GM12864 (cell line): Measurements from ENCODE around the gene ASB2.

Experiments used
- DNase-seq: peaks from one replicate; pipeline ENCODE4 v3.0.0-alpha.2; 2011; ENCODE audit warnings: low read depth
- H3K4me3 ChIP-seq: 2 replicates; pipeline ENCODE4 v1.5.1; 2011; ENCODE audit warnings: mild to moderate bottlenecking, low read depth, low read length, control low read depth
- TF ChIP-seq, protein P1 (sequence below): IDR thresholded peaks from 2 replicates; pipeline ENCODE4 v1.5.1; 2011; ENCODE audit warnings: low read depth, mild to moderate bottlenecking, moderate library complexity, low read length, control low read depth, inconsistent platforms; ENCODE audit errors: missing control alignments

The ASB2 gene

DNA sequence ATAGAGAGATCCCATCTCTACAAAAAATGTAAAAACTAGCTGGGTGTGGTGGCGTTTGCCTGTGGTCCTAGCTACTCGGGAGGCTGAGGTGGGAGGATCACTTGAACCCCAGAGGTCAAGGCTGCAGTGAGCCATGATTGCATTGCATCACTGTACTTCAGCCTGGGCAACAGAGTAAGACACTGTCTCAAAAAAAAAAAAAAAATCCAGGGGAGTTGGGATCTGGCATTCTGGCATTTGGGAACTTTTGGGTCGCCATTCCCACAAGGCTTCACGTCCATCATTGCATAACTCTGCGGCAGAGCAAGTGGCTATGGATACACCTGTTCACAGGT is 83.9 kb downstream of the ASB2 start:
- TF ChIP-seq, protein P1, sequence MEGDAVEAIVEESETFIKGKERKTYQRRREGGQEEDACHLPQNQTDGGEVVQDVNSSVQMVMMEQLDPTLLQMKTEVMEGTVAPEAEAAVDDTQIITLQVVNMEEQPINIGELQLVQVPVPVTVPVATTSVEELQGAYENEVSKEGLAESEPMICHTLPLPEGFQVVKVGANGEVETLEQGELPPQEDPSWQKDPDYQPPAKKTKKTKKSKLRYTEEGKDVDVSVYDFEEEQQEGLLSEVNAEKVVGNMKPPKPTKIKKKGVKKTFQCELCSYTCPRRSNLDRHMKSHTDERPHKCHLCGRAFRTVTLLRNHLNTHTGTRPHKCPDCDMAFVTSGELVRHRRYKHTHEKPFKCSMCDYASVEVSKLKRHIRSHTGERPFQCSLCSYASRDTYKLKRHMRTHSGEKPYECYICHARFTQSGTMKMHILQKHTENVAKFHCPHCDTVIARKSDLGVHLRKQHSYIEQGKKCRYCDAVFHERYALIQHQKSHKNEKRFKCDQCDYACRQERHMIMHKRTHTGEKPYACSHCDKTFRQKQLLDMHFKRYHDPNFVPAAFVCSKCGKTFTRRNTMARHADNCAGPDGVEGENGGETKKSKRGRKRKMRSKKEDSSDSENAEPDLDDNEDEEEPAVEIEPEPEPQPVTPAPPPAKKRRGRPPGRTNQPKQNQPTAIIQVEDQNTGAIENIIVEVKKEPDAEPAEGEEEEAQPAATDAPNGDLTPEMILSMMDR, result no peak
- no peak overlapping the region for H3K4me3 ChIP-seq
- no peak for DNase-seq

DNA sequence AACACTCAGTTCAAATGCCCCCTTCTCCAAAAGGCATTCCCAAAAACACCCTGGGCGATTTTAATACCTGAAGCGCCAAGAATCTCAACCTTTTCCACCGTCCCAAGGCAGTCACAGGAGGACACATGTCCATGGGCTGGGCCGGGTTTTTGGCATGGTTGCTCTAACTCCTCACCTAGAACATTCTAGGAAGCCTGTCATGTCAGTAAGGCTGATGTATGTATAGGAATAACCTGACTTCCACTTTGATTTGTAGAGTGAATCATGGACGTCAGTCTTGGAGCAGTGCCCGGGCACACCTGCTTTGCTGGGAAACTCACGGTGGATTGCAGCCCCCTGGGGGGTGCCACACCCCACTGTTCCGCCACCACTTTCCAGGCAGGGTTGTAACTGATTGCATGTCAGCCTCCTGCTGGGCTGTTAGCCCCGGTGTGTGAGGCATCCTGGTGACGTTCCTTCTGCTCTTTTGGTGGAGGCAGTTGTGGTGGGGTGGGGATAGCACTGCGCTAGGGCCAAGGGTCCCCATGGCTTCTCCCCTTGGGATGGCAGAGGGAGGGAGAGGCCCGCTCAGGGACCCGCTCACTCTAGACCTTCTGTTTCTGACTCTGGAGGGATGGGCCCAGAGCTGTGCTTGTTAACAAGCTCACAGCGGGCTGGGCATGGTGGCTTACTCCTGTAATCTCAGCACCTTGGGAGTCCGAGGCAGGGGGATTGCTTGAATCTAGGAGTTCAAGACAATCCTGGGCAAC is 84.4 kb downstream of the ASB2 start:
- H3K4me3 ChIP-seq, result no peak overlapping the region
- no peak for DNase-seq
- TF ChIP-seq, protein P1, result no peak

DNA sequence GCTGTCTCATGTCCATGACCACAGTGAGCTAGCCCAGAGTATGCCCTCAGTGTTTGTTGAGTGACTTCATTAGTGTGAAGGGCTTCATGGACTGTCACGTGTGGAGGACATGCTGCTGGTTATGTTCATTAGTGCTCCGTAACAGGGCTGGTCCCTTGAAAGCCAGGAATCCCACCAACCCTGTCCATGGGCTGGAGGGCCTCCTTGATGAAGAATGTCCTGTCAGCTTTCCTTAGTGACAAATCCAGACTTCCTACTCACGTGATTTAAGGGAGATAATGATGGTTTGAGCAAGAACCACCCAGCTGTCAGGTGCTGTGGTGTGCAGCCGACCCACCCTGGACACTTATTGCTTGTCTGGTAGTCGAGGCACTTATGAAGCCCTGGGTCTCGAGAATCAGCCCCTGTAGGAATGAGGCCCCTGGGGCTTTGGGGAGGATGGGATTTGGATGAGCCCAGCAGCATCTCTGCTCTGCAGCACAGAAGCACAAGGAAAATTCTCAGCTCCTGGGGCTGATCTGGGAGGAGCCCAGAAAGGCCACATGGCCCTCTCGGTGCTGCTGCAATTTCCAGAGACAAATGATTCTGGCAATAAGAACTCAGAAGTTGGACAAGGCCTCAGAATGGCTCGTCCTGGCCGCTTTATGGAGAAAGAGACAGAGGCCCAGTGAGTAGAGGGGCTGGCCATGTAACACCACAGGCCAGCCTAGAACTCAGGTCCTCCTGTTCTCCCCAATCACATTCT is 86.5 kb downstream of the ASB2 start:
- TF ChIP-seq, protein P1, result no peak
- no peak for DNase-seq
- no peak overlapping the region for H3K4me3 ChIP-seq

DNA sequence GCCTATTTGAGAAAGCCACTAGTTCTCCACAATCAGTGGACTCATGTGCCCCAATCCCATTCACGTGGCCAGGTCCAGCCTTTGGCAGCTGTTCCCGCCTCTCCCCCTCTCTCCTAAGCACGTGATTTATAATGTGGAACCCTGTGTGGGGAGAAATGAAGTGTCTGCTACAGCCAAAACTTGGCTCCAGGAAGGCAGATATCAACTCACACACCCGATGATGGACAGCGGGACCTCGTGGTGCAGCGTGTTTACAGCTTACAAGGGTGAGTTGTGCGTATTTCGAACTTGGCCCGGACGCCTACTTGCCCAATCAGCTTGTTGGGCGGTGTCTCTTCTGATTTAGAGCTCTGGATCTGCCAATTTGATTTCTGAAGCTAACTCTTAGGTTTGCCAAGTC is 87.4 kb downstream of the ASB2 start:
- no peak for DNase-seq
- TF ChIP-seq, protein P1, result no peak
- no peak overlapping the region for H3K4me3 ChIP-seq

DNA sequence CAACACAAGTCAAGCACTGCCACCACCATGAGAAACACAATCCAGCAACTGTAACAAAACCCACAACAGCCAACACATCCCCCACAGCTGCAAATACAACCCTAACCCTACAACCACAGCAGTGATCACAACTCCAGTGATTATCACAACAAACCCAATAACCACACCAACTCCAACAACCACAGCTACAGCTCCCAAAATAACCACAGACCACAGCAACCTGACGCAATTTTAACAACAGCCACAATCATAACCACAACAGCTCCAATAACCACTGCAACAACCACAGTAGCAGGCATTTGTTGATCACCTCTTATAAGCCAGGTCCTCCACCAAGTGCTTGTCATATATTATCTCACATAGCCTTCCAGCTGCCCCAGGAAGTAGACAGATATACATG is 91.4 kb downstream of the ASB2 start:
- TF ChIP-seq, protein P1, result no peak
- DNase-seq, result no peak

More for the DNA sequence above, 91.4 kb downstream of the ASB2 start:
- no peak overlapping the region for H3K4me3 ChIP-seq
